H1 (cell line): Measurements from ENCODE around the gene KCNQ1.

ENCODE experiments used
- CEBPB ChIP-seq: IDR thresholded peaks from 2 replicates; pipeline ENCODE4 v1.6.1; 2012; ENCODE audit warnings: low read depth, low read length
- CTCF ChIP-seq, 3 experiments: IDR thresholded peaks; 1 replicate in 2 of 3; 2 replicates in 1 of 3; pipeline versions ENCODE4 v1.5.1 to v1.6.1; 2011; ENCODE audit warnings: low read length in 3 of 3, mild to moderate bottlenecking in 3 of 3, inconsistent platforms in 2 of 3, low read depth in 1 of 3, moderate library complexity in 1 of 3; ENCODE audit not compliant: insufficient read depth in 1 of 3; ENCODE audit errors: control extremely low read depth in 1 of 3
- KDM1A ChIP-seq: fragments of 200-600, 300-600 bp; sonication (generic); IDR thresholded peaks from 2 replicates; pipeline ENCODE4 v1.7.1; 2016; ENCODE audit warnings: mild to moderate bottlenecking, low read length, borderline replicate concordance
- POLR2A ChIP-seq, 2 experiments: IDR thresholded peaks; 1 replicate in 1 of 2; 2 replicates in 1 of 2; pipeline ENCODE4 v1.6.1; 2011; ENCODE audit warnings: low read depth in 2 of 2, low read length in 2 of 2, mild to moderate bottlenecking in 2 of 2; ENCODE audit errors: control extremely low read depth in 1 of 2
- SIX5 ChIP-seq: IDR thresholded peaks from 2 replicates; pipeline ENCODE4 v1.6.1; 2011; ENCODE audit warnings: mild to moderate bottlenecking, low read depth, low read length
- USF2 ChIP-seq: IDR thresholded peaks from 2 replicates; pipeline ENCODE4 v1.6.1; 2011; ENCODE audit warnings: low read length, improper control_type of control experiment

- TF ChIP-seq USF2 (no peak), CTCF (IDR thresholded peaks at IDR 0.05; ENCODE audit: control extremely low read depth in 1 of 3, insufficient read depth in 1 of 3, low read depth in 1 of 3, low read length in 3 of 3) (no peak), KDM1A (no peak), POLR2A (IDR thresholded peaks at IDR 0.05; ENCODE audit: control extremely low read depth in 1 of 2, low read depth in 2 of 2, low read length in 2 of 2) (no peak), CEBPB (no peak), SIX5 (no peak)
Observed at GRCh38 chr11:2742201-2742600, 297.4 kb downstream of the KCNQ1 start.
